Adipose tissue (tissue), 3 donors: ENCODE results near the gene SNCA. TPM values are rescaled to one million over a fixed set of nuclear protein-coding genes. Genes with fewer than 3 reads are reported as not detected.

ENCODE experiments used
- H3K27ac ChIP-seq: one replicate; pipeline ENCODE4 v1.5.1; 2013; ENCODE audit warnings: low read depth, low read length
- WGBS, 3 donors: extraction: QIAGEN DNeasy Blood & Tissue Kit; methylation state at CpG; one replicate each; pipeline ENCODE4 v1.1.7; 2013; 5-methylcytosine and 5-hydroxymethylcytosine counted together
- polyA plus RNA-seq, 3 donors: library from polyadenylated mRNA; stranded (reverse); fragments of 200-250 nt; gene quantifications; one replicate each; pipeline ENCODE4 v1.2.3, GENCODE V29; 2013
- donor health status: healthy with polysubstance abuse.
- donor health status: Bipolar disorder and iron deficiency.
- donor health status: healthy.

SNCA gene
- polyA plus RNA-seq, 3 donors: 0.95 to 7.8 (median 5.1) TPM

DNA sequence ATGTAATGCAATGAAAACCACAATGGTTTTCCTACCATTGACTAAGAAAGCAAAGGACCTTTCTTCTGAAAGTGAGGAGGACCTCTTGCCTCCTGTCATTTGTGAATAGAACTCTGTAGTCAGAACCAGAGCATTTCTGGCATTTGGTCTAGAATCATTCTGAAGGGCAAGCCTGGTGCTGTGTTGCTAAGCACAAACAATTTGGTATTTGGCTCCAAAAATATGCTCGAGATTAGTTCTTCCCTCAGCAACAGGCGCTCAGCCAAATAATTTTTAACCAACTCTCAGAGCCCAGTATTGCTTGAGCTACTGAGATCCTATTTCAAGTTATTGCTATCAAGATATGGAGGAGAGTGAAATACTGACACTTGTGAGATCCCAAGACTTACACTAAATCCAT, 71.0 kb downstream of the SNCA start:
- no peak overlapping the region for H3K27ac ChIP-seq
- WGBS, 3 donors: 30 to 38% (median 31%) methylated on average over 2 of the region's 2 CpGs

DNA sequence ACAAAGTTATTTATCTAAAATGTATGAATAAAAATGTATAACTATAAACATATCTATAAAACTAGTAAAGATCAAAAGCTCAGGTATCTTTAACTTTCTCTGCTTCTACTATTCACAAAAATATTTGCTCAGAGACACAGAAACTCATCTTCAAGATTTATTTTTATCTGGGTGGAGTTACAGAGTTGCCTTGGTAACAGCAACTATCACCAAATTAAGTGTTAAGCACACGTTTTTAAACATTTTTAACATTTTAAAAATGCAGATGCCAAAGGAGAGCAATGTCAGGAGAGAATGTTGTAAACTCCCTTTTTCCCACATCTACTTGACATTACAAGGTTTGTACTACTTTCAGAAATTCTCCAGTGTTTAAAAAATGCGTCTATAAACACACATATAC, 71.4 kb downstream of the SNCA start:
- no peak overlapping the region for H3K27ac ChIP-seq
- WGBS, 3 donors: 20 to 27% (median 23%) methylated on average over 2 of the region's 2 CpGs

DNA sequence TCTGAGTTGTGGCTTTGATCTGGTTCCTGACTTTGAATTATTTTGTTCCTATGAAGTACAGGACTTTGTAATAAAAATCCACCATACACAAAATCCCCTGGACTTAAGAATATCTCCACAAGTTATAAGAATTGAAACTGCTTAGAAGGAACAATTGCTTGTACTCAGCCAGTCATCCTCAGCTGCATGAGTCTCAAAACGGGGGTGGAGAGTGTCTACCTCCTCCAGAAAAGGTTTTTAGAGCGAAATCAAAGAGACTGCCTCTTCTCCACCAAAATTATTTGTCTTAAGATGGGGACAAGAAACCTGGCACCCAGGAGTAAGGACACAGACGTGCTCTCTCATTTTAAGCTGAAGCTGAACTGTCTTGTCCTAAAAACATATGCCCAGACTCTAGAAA, 74.7 kb downstream of the SNCA start:
- 68 to 86% (median 81%) methylated on average over 3 of the region's 3 CpGs for WGBS, 3 donors
- no peak overlapping the region for H3K27ac ChIP-seq

DNA sequence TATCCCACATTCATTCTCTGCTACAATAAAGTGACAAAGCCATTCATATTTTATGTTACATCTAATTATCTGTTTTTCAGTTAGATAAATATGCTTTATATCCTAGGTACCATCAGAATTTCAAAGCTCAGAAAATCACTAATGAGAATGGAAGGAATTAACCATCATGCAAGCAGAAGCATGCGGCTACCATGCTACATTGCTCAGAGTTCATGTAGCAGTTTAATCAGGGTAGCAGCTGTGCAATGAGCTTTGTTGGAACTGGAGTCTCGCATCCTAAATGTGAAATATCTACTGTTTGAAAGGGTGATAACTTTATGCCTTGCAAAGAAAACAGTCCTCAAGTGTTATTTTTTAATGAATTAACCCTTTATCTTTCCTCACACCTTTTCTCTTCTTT, 77.5 kb downstream of the SNCA start:
- 89 to 97% (median 93%) methylated on average over 2 of the region's 2 CpGs for WGBS, 3 donors
- H3K27ac ChIP-seq: no peak overlapping the region

DNA sequence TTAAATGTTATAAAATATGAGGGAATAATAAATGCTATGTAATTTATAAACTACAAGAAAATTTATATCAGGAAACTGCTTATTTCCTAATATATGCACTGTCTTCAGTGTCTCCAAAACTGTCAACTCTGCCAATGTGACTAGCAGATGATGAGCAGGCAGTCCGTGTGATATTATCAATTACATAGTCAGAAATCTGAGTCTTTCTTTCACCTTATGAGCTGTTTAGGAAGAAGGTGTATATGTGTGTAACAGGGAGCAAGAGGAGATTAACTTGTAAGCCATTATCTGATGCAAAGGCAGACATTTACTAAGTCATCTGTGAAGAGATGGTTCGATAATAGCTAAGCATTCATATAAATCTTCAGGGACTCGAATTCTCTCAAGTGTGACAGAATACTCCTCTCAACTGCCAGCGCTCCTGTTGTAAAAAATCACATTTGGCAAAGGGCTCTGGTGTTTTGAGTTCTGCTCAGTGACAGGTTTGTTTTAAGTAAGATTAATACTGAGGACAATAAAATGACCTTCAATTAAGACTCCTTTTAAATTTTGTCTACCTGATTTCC, 79.7 kb downstream of the SNCA start:
- 63 to 74% (median 64%) methylated on average over 4 of the region's 4 CpGs for WGBS, 3 donors
- H3K27ac ChIP-seq: no peak overlapping the region

DNA sequence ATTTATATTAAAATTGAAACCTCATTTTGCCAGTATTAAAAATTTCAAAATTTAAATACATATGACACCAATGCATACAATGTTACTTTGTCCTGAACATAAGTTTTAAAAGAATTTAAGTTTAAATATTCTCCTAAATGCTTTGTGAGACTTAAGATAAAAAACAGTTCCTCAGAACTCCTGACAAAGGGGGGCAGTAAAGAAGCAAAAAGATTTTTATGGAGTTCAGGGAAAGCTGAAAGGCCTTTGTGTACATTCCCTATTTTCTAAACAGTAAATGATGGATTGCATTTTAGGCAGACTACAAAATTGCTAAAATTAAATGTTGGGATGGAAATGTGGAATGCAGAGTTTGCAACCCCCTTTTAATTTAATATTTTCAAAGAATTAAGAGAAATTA, 81.7 kb downstream of the SNCA start:
- no peak overlapping the region for H3K27ac ChIP-seq

DNA sequence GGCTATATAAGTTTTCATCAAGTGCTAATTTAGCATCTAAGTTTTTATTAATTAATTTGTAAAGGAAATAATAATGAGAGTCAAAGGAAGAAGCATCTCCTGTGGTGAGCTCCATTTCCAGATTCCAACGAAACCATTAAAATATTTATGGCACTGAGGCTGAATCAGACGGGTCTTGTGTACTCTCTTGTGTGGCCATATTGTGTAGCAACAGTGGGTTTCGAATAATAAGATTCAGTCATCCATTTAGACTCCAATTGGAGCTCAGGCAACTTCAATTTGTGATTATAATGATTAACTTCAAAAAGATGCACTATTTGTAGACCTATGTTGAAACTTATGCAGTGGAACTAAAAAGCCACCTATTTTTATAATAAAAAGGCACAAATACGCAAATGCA, 82.4 kb downstream of the SNCA start:
- no peak overlapping the region for H3K27ac ChIP-seq
- 71 to 85% (median 75%) methylated on average over 4 of the region's 4 CpGs for WGBS, 3 donors

DNA sequence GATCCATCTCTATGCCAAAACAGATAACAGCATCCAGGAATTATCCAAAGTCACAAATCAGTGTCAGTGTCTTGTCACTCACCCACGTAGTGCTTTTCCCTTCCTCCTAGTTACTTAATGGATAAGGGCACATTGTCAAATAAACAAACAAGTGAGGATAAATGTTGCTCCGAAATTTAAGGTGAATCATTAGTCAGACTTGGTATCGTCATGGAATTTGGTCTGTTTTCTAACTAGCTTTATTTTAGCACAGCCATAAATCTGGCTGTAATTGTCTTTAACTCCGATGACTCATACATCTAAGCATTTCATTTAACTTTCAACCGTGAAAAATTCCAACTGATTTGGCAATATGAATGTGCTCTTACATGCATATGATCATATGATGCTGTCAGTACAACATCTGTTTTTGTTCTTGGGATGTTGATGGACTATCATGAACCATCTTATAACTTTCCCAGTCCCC, 83.3 kb downstream of the SNCA start:
- H3K27ac ChIP-seq: no peak overlapping the region
- WGBS, 3 donors: 26 to 41% (median 36%) methylated on average over 5 of the region's 5 CpGs

DNA sequence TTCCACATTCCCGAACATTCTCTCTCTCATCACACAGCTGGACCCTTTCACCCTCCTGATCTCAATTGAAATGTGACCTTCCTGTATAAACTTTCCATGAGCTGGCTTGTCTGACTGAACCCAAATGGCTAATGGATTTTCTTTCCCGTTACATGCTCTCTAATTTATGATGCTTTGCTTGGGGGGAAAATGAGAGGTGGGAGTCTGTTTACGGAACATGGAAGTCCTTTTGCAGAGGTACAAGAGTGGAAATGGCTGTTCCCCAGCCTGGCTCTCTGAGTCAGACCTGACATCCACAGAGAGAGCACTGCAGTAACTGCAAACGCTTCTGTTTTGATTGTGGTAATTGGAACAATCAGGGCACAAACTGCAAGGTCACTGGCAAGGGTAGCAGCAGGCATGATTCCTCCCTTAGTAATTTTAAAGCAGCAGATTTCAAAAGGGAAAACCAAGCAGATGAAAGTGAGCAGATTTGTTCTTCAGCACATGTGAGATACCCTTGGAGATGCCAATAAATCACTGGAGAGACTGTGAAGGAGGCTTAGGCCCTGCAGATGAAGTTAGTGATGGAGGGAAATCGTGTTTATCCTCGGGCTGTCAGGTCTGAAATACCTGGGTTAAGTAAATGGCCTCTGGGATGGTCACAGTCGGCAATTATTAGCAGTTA, 83.9 kb downstream of the SNCA start:
- 43 to 65% (median 63%) methylated on average over 7 of the region's 7 CpGs for WGBS, 3 donors
- no peak overlapping the region for H3K27ac ChIP-seq

DNA sequence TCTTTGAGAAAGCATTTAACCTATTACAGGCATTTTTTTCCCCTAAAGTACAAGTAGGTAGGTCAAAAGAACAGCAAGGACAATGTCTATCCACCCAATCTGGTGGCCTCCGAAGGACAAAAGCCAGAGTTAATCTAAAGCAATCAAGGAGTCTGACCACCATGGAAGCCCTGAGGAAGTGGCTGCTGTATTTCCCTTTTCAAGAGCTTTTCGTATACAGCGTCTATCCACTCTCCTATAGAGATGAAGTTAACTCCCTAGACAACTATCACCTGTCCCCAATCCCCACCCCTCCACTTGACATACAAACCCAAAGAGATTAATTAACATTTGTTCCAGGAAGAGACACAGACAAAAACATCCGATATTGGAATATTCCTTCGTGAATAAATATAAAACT, 85.5 kb downstream of the SNCA start:
- 60 to 72% (median 67%) methylated on average over 5 of the region's 5 CpGs for WGBS, 3 donors
- no peak overlapping the region for H3K27ac ChIP-seq

DNA sequence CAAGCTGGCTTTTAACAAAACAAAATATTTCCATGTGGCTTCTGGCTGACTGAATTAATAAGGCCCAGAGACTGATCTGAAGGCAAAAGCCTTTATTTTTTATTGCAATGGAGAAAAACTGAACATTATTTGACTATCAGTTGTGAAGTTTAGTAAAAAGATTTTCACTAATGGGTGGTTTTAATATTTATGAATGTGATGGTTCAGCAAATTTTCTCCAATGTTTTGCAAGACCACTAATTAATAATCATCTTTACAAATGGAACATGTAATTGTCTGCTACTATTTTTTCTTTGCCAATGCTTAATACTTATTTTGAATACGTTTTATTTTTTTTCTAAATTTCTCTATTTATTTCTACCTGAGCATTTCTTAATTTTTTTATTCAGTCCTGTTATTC, 90.6 kb downstream of the SNCA start:
- WGBS, 3 donors: 60 to 76% (median 63%) methylated on average over 1 of the region's 1 CpG
- H3K27ac ChIP-seq: no peak overlapping the region

DNA sequence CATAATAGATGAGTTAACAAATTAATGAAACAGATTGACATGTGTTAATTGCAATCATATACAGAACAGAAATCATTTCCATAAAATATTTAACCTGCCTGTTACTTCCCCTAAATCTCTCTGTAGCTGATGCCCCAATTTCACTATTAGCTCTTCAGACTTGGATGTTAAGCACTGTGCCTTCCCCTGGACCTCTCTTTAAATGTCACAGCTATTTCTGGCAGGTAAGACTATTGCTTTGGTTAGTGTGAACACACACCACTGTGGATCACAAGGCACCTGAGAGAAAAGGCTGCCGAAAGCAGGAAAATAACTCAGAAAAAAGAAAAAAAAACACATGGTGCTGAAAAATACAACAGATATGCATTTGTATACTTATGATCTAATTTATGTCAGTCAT, 91.3 kb downstream of the SNCA start:
- 86 to 100% (median 92%) methylated on average over 1 of the region's 1 CpG for WGBS, 3 donors
- no peak overlapping the region for H3K27ac ChIP-seq

DNA sequence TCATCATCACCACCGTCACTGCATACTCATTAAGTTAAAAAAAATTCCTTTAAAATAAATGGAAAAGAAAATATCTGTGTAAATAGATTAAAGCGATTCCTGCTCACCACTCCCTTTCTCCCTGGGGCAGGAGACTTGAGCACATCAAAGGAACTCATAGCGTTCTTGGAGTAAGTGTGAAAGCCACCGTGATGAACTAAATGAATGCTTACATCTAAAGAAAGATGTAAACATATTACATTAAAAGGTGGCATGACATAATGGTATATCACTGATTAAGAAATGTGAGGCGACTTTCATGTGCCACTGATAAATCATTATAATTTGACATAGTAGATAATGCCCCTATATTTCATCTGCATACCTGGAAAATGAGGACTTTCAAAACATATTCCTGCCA, 92.0 kb downstream of the SNCA start:
- WGBS, 3 donors: 62 to 84% (median 81%) methylated on average over 5 of the region's 5 CpGs
- no peak overlapping the region for H3K27ac ChIP-seq

DNA sequence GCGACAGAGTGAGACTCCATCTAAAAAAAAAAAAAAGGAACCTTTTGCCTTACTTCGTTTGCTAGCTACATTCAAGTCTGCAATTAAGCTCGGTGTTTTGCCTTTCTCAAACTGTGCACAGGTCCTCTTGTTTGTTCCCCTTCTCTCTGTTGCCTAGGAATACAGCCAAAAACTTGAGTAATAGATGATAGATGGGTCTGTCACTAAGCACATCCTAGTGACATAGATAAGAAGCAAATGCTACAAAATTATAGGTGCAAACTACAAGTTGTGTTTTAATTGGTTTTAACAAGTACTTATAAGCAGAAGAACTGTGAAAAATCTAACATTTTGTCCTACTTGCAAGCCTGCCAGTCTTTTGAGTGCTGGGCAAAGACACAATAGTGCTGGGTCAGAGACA, 95.2 kb downstream of the SNCA start:
- WGBS, 3 donors: 67 to 70% (median 69%) methylated on average over 3 of the region's 3 CpGs
- H3K27ac ChIP-seq: no peak overlapping the region

DNA sequence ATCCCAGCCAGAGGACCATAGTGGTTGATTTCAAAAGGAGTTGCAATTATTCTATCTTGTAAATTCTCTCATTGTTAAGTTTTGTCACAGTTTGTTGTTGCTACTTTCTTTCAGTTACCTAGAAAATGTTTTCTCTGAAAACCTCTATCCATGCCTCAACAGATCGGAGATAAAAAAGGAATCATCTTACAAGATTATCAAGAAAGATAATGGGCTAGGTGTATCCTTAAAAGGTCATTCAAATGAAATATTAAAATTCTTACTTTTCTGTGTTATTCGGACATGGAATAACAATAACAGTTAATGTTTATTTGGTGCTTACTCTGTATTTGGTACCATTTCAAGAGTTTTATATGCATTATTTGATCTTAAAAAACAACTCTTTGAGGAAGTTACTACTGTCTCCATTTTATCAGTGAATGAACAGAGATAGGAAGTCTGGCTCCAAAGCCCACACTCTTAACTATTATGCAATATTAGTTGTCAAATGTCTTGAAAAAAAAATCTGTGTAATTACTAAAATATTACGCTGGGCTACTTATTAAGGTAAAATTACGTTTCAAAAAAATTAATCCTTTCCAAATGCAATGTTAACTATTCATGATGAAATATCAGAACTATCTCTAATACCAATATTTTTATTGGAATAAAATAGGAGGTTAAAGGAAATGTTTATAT, 97.5 kb downstream of the SNCA start:
- 74 to 93% (median 91%) methylated on average over 4 of the region's 4 CpGs for WGBS, 3 donors
- no peak overlapping the region for H3K27ac ChIP-seq

DNA sequence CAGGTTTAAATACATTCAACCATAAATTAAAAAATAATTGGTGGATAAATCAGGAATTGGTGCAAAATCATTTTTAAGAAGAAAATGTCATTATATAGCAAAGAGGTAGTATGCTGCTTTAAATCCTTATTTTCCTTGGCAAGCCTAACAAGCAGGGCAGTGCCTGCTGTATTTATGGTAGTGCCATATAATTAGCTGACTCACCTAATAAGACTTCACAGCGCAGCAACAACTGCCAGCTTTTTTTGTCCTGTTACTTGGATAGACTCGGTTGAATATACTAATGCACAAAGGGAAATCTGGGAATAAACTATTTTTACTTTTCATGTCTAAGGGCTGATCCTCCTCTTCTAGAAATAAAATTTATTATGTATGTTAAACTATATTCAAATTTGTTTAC, 99.1 kb downstream of the SNCA start:
- WGBS, 3 donors: 85 to 89% (median 88%) methylated on average over 2 of the region's 2 CpGs
- H3K27ac ChIP-seq: no peak overlapping the region

DNA sequence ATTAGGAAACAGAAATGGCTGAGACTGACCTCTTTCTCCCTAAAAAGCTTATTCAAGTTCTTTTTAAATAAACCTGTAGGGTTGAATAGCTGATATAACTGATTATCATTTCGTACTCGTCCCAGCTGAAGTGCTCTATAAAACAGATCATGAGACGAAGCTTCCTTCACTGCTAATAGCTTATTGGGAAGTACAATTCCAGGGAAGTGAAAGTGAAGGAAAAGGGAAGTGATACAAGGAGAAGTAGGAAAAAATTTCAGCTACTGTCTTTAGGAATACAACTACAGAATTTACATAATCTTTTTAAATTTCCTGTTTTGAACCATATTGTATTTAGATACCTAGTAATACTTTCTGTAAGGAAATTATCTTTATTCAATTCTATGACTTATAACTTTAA, 103.0 kb downstream of the SNCA start:
- no peak overlapping the region for H3K27ac ChIP-seq
- WGBS, 3 donors: 78 to 85% (median 79%) methylated on average over 3 of the region's 3 CpGs

DNA sequence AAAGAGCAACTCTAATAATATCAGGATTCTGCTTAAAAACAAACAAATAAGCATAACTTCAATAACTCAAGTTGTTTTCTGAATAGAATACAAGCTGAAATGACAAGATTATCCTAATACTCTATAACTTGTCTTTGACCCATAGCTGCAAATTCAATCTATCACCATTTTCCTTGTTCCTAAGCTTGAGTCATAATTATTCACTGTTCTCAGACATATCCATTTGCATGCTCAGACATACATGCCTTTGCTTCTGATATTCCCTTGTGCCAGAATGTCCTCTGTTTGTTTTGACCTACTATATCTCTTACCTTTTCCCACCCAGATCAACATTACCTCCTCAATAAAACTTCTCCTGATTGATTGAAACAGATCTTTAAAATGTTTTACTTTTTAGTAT, 109.7 kb downstream of the SNCA start:
- H3K27ac ChIP-seq: no peak overlapping the region

DNA sequence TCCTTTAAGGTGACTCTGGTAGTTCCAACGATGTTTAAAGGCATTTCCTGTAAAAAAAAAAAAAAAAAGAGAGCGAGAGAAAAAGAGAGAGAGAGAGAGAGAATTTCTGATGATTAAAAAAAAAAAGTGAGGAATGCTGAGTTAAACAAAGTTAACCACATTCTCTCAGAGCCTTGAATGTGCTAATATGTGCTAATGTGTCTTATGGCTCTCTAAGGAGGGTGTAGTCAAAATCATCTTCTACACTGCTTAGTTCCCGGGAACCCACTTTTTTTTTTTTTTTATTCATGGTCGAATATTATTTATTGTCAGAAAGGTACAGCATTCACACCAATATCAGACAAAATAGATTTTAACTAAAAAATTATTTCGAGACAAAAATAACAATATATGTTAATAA, 111.7 kb downstream of the SNCA start:
- H3K27ac ChIP-seq: no peak overlapping the region
- 60 to 75% (median 70%) methylated on average over 4 to 5 of the region's 5 CpGs for WGBS, 3 donors

DNA sequence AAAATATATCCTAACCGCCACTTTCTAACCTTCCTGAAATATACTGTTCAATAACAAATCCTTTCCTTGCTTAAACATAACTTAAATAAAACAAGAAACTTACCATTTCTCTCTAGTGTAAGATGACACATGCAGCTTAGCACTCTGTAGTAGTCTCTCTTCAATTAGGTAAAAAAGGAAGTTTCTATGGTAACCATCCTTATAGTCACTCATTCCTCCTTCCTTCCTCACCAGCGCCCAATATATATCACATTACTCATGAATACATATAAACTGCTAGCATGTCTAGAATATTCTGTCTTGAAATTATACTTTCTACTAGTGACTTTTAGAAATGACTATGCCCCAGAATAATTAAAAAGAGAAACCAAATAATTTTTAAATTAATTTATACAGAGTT, 112.2 kb downstream of the SNCA start:
- H3K27ac ChIP-seq: no peak overlapping the region
- WGBS, 3 donors: 72 to 85% (median 81%) methylated on average over 2 of the region's 2 CpGs
